NCI-H2227 (cell line): Measurements from ENCODE around the gene PGAP3.
A peak's percentile ranks its signal among the peaks of the same experiment; 100 is the strongest.

ENCODE experiments used
- DNase-seq: peaks from one replicate; lab custom pipeline; 2025; ENCODE audit not compliant: unreplicated experiment; lab: John Stamatoyannopoulos, UW

PGAP3 gene

GRCh38 chr17:39697961-39698360 lies 10.1 kb upstream of the PGAP3 start:
- DNase-seq, result no peak

- no peak for DNase-seq
Measured at GRCh38 chr17:39696731-39697130, 8.9 kb upstream of the PGAP3 start.

GRCh38 chr17:39695089-39695474 lies 7.2 kb upstream of the PGAP3 start:
- no peak for DNase-seq

GRCh38 chr17:39694593-39694992 lies 6.7 kb upstream of the PGAP3 start:
- no peak for DNase-seq

- DNase-seq, result no peak
Measured at GRCh38 chr17:39688945-39689344, 1.1 kb upstream of the PGAP3 start.

GRCh38 chr17:39688475-39688835 lies 598 bp upstream of the PGAP3 start:
- DNase-seq, result no peak

- no peak for DNase-seq
Measured at GRCh38 chr17:39687101-39687545, 734 bp downstream of the PGAP3 start.

GRCh38 chr17:39684369-39685192 lies 3.3 kb downstream of the PGAP3 start:
- DNase-seq, result no peak

- no peak for DNase-seq
Measured at GRCh38 chr17:39683295-39683939, 4.4 kb downstream of the PGAP3 start.

GRCh38 chr17:39679521-39680192 lies 8.2 kb downstream of the PGAP3 start:
- no peak for DNase-seq

GRCh38 chr17:39678340-39679116 lies 9.3 kb downstream of the PGAP3 start:
- DNase-seq, result no peak

GRCh38 chr17:39677542-39678339 lies 10.1 kb downstream of the PGAP3 start:
- DNase-seq, result no peak

GRCh38 chr17:39677072-39677471 lies 10.8 kb downstream of the PGAP3 start:
- no peak for DNase-seq

GRCh38 chr17:39676198-39676819 lies 11.5 kb downstream of the PGAP3 start:
- peak; percentile 45 for DNase-seq

GRCh38 chr17:39675390-39676082 lies 12.3 kb downstream of the PGAP3 start:
- DNase-seq, result no peak

- DNase-seq, result no peak
Measured at GRCh38 chr17:39674702-39675389, 13.0 kb downstream of the PGAP3 start.

GRCh38 chr17:39674179-39674578 lies 13.7 kb downstream of the PGAP3 start:
- no peak for DNase-seq

GRCh38 chr17:39673335-39674081 lies 14.3 kb downstream of the PGAP3 start:
- DNase-seq, result no peak
